Aorta (tissue), 5 donors: Measurements from ENCODE around the gene HSPB2. TPM values are rescaled to one million over a fixed set of nuclear protein-coding genes. Genes with fewer than 3 reads are reported as not detected.

Source experiments
- ATAC-seq: fragments of 200-7000 bp; cut with Tn5 transposase; one replicate; pipeline ENCODE4 v1.9.1; 2022; ENCODE audit warnings: moderate library complexity; ENCODE audit not compliant: low FRiP score
- DNase-seq, 2 donors: peaks; one replicate each; pipeline ENCODE4 v3.0.0-alpha.2; 2020
- H3K27ac ChIP-seq, 2 donors: one replicate each; pipeline ENCODE4 v1.5.1; 2013; ENCODE audit warnings: low read length in 2 of 2, mild to moderate bottlenecking in 2 of 2, moderate library complexity in 2 of 2, control low read depth in 1 of 2, inconsistent platforms in 1 of 2, low read depth in 1 of 2
- H3K27me3 ChIP-seq, 2 donors: one replicate each; pipeline ENCODE4 v1.6.1; 2013; ENCODE audit warnings: control low read depth in 1 of 2, low read length in 1 of 2, mild to moderate bottlenecking in 1 of 2, moderate library complexity in 1 of 2; ENCODE audit not compliant: insufficient read depth in 2 of 2, control insufficient read depth in 1 of 2
- H3K36me3 ChIP-seq, 2 donors: one replicate each; pipeline ENCODE4 v1.6.1; 2013; ENCODE audit warnings: control low read depth in 1 of 2, low read length in 1 of 2, mild to moderate bottlenecking in 1 of 2; ENCODE audit not compliant: insufficient read depth in 2 of 2, control insufficient read depth in 1 of 2
- H3K4me1 ChIP-seq, 2 donors: one replicate each; pipeline ENCODE4 v1.6.1; 2013; ENCODE audit warnings: low read length in 2 of 2, control low read depth in 1 of 2, mild to moderate bottlenecking in 1 of 2, moderate library complexity in 1 of 2; ENCODE audit not compliant: insufficient read depth in 2 of 2, control insufficient read depth in 1 of 2
- H3K4me3 ChIP-seq, 2 donors: one replicate each; pipeline ENCODE4 v1.5.1; 2013; ENCODE audit warnings: low read length in 2 of 2, control low read depth in 1 of 2, mild to moderate bottlenecking in 1 of 2
- H3K9me3 ChIP-seq: one replicate; pipeline ENCODE4 v1.6.1; 2013; ENCODE audit warnings: mild to moderate bottlenecking, low read length; ENCODE audit not compliant: control insufficient read depth
- WGBS, 2 donors: extraction: QIAGEN DNeasy Blood & Tissue Kit; methylation state at CpG; one replicate each; pipeline ENCODE4 v1.1.7; 2013; 5-methylcytosine and 5-hydroxymethylcytosine counted together
- intact Hi-C, 2 donors: fragments of 100-400 bp; cut with DNase I; formaldehyde crosslinking; loops; one replicate each; pipeline versions ENCODE4 v1.14.2 to v1.15.0; 2022
- polyA plus RNA-seq, 2 donors: library from polyadenylated mRNA; stranded (reverse); fragments of 200-250 nt; gene quantifications; one replicate each; pipeline ENCODE4 v1.2.3, GENCODE V29; 2013
- total RNA-seq, 2 donors: library from RNA; stranded (reverse); fragmentation: NEBNext Ultra II Directional; extraction: Animal tissue kit (Norgen Biotek cat#: 25700); gene quantifications; one replicate each; pipeline ENCODE4 v1.2.1, GENCODE V29; 2021
- donor health status: healthy with polysubstance abuse.
- donor health status: Bipolar disorder and iron deficiency.
- donor health status: DM: no; HTN: no; CAD: no.
- donor health status: DM: no; HTN: no; CAD: no.
- donor health status: DM: yes; HTN: yes; CAD: no.

Gene HSPB2
- total and polyA plus RNA-seq, 4 donors, result 13.8 to 60.2 (median 21.5) TPM

GRCh38 chr11:111918390-111919256 is 6.1 kb downstream of the HSPB2 start, which contains the start of gene C11orf52:
Gene C11orf52 (plus strand): TSS chr11:111918913. CDS start chr11:111918973, 60 bp downstream.
- intact Hi-C loops, result no loop called here
- Histone ChIP-seq H3K9me3 (no peaks in the 10 kb centered on the region), H3K27me3 (no peaks in the 10 kb centered on the region), H3K36me3 (no peaks in the 10 kb centered on the region), H3K4me3 (no peak within 1 kb of the TSS), H3K27ac (peak within 1 kb of the TSS in 1 of 2 donors; percentile 0), H3K4me1 (peaks cover 0 to 6% of the 10 kb centered on the region in 2 donors)
- ATAC-seq (no peak), DNase-seq (no peak)
- WGBS, 2 donors, result 63 to 69% methylated on average over 19 of the region's 19 CpGs

- intact Hi-C loops, result no loop called here
- WGBS, 2 donors, result 74 to 93% methylated on average over 2 of the region's 2 CpGs
- no peaks in the 10 kb centered on the region for H3K27me3 ChIP-seq
- H3K36me3 ChIP-seq, result no peaks in the 10 kb centered on the region
- peaks cover 0 to 11% of the 10 kb centered on the region in 2 donors for H3K4me1 ChIP-seq
- H3K4me3 ChIP-seq, result no peak overlapping the region
- DNase-seq, result no peak
- no peak for ATAC-seq
- no peaks in the 10 kb centered on the region for H3K9me3 ChIP-seq
- no peak overlapping the region for H3K27ac ChIP-seq
Observed at GRCh38 chr11:111920908-111921307, 8.4 kb downstream of the HSPB2 start.

GRCh38 chr11:111921541-111922230 is 9.2 kb downstream of the HSPB2 start:
- ATAC-seq (no peak), DNase-seq (no peak)
- WGBS, 2 donors, result 86 to 90% methylated on average over 7 of the region's 7 CpGs
- no peaks in the 10 kb centered on the region for H3K36me3 ChIP-seq
- no peaks in the 10 kb centered on the region for H3K9me3 ChIP-seq
- intact Hi-C loops, result no loop called here
- peaks cover 0 to 6% of the 10 kb centered on the region in 2 donors for H3K4me1 ChIP-seq
- no peak overlapping the region for H3K4me3 ChIP-seq
- no peaks in the 10 kb centered on the region for H3K27me3 ChIP-seq
- H3K27ac ChIP-seq, result peak overlapping the region in 1 of 2 donors; percentile 41

GRCh38 chr11:111922803-111923202 is 10.3 kb downstream of the HSPB2 start:
- DNase-seq (no peak), ATAC-seq (peak; percentile 61)
- Histone ChIP-seq H3K9me3 (no peaks in the 10 kb centered on the region), H3K27me3 (no peaks in the 10 kb centered on the region), H3K36me3 (no peaks in the 10 kb centered on the region), H3K4me3 (no peak overlapping the region), H3K27ac (peak overlapping the region; percentile 88 to 99), H3K4me1 (peaks cover 0 to 6% of the 10 kb centered on the region in 2 donors)
- intact Hi-C loops, result no loop called here
- 2 to 4% methylated on average over 2 of the region's 2 CpGs for WGBS, 2 donors

- Histone ChIP-seq H3K4me3 (no peak overlapping the region), H3K4me1 (peaks cover 0 to 6% of the 10 kb centered on the region in 2 donors), H3K9me3 (no peaks in the 10 kb centered on the region), H3K27ac (peak overlapping the region; percentile 88 to 99), H3K36me3 (no peaks in the 10 kb centered on the region), H3K27me3 (no peaks in the 10 kb centered on the region)
- ATAC-seq, result peak; percentile 37
- DNase-seq, result peak in 1 of 2 donors; percentile 84
- 5 to 7% methylated on average over 5 of the region's 5 CpGs for WGBS, 2 donors
- intact Hi-C loops, result no loop called here
Observed at GRCh38 chr11:111923351-111923788, 10.8 kb downstream of the HSPB2 start.

GRCh38 chr11:111923951-111924350 is 11.4 kb downstream of the HSPB2 start:
- no peaks in the 10 kb centered on the region for H3K9me3 ChIP-seq
- no peak for DNase-seq
- intact Hi-C loops, result no loop called here
- peak overlapping the region; percentile 88 to 99 for H3K27ac ChIP-seq
- no peak overlapping the region for H3K4me3 ChIP-seq
- no peaks in the 10 kb centered on the region for H3K36me3 ChIP-seq
- ATAC-seq, result no peak
- peaks cover 0 to 6% of the 10 kb centered on the region in 2 donors for H3K4me1 ChIP-seq
- no peaks in the 10 kb centered on the region for H3K27me3 ChIP-seq

GRCh38 chr11:111925953-111926352 is 13.4 kb downstream of the HSPB2 start:
- no peaks in the 10 kb centered on the region for H3K36me3 ChIP-seq
- intact Hi-C loops, result no loop called here
- no peak overlapping the region for H3K4me3 ChIP-seq

GRCh38 chr11:111926505-111927391 is 14.2 kb downstream of the HSPB2 start:
- no peaks in the 10 kb centered on the region for H3K36me3 ChIP-seq
- WGBS, 2 donors, result 0 to 1% methylated on average over 45 to 47 of the region's 47 CpGs
- H3K4me3 ChIP-seq, result no peak overlapping the region
- peak overlapping the region in 1 of 2 donors; percentile 95 for H3K27ac ChIP-seq
- ATAC-seq (peak; percentile 97), DNase-seq (peak; percentile 97 to 98)
- peaks cover 0 to 6% of the 10 kb centered on the region in 2 donors for H3K4me1 ChIP-seq
- no peaks in the 10 kb centered on the region for H3K27me3 ChIP-seq
- no peaks in the 10 kb centered on the region for H3K9me3 ChIP-seq
- intact Hi-C loops, result loop anchor here in 1 of 2 donors (1.0 kb wide), 2 partner anchors 15 to 47 kb away; partner anchors contain the start of genes CFAP68, CRYAB and FDXACB1

More at GRCh38 chr11:111925953-111926352, 13.4 kb downstream of the HSPB2 start:
- DNase-seq (no peak), ATAC-seq (no peak)
- Histone ChIP-seq H3K4me1 (peaks cover 0 to 6% of the 10 kb centered on the region in 2 donors), H3K9me3 (no peaks in the 10 kb centered on the region), H3K27ac (peak overlapping the region in 1 of 2 donors; percentile 95), H3K27me3 (no peaks in the 10 kb centered on the region)
- WGBS, 2 donors, result 90 to 92% methylated on average over 16 of the region's 16 CpGs
